ENCODE data around the gene HRH2. TPM values are rescaled to one million over a fixed set of nuclear protein-coding genes. Genes with fewer than 3 reads are reported as not detected.

The HRH2 gene
- total RNA-seq, 1 donor from 2014 or later = 2.9 TPM

DNA sequence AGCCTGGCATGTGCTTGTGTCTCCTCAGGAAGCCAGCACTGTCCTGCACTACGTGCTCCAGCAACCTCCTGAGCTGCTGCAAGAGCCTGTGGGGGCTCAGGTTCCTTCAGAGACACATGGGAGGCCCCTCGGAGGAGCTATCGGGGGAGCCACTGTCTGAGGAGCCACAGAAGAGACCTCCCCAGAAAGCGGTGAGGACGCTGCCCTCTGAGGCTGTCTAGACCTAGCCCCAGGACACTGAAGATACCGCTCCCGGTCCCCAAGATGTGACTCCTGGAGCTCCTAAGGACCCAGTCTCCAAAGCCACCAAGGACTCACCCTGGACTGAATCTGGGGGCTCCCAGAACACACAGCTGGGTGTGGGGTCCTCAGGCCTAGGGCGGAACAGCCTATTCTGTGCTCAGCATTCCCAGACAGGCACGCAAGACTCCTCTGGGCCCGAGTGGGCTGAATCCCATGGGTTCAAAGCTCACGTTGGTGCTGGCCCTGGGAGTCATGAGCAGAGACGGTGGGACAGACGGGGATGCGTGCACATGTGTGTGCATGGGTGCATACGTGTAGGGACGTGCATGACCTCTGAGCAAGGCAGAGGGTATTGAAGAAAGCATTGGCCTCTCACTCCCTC lies 50.0 kb downstream of the HRH2 start:
- Mint-ChIP-seq H3K36me3 (no peaks in the 10 kb centered on the region), H3K4me3 (no peak overlapping the region), H3K27ac (no peak overlapping the region), H3K9me3 (no peaks in the 10 kb centered on the region), H3K4me1 (ENCODE audit: unreplicated experiment) (no peaks in the 10 kb centered on the region), H3K27me3 (peaks cover 7% of the 10 kb centered on the region)
- TF ChIP-seq, protein P1, sequence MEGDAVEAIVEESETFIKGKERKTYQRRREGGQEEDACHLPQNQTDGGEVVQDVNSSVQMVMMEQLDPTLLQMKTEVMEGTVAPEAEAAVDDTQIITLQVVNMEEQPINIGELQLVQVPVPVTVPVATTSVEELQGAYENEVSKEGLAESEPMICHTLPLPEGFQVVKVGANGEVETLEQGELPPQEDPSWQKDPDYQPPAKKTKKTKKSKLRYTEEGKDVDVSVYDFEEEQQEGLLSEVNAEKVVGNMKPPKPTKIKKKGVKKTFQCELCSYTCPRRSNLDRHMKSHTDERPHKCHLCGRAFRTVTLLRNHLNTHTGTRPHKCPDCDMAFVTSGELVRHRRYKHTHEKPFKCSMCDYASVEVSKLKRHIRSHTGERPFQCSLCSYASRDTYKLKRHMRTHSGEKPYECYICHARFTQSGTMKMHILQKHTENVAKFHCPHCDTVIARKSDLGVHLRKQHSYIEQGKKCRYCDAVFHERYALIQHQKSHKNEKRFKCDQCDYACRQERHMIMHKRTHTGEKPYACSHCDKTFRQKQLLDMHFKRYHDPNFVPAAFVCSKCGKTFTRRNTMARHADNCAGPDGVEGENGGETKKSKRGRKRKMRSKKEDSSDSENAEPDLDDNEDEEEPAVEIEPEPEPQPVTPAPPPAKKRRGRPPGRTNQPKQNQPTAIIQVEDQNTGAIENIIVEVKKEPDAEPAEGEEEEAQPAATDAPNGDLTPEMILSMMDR (conservative IDR thresholded peaks at IDR 0.05) = no peak
- no peak for DNase-seq (ENCODE audit: extremely low spot score, unreplicated experiment)

DNA sequence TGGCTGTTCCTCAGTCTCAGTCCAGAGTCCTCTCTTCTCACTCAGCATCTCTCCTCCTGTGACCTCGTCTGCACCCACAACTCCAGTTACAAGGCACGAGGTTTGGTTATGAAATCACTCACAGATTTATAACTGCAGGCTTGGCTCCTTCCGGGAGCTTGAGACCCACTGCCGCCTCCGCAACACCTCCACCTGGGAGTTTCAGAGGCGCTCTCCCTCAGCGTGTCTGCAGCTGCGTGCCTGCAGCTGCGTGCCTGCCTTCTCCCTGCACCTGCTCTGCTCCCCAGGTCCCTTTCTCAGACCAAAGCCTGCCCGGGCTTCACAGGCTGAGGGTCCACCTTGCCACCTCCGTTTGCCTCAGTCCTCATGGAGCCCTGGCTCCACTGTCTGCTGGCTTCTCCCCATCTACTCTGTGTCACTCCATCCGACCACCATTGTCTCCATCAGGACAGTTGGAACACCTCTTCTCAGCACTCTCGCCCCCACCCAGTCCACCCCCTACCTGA lies 51.5 kb downstream of the HRH2 start:
- no peak for DNase-seq (ENCODE audit: extremely low spot score, unreplicated experiment)
- no peaks in the 10 kb centered on the region for H3K36me3 Mint-ChIP-seq

DNA sequence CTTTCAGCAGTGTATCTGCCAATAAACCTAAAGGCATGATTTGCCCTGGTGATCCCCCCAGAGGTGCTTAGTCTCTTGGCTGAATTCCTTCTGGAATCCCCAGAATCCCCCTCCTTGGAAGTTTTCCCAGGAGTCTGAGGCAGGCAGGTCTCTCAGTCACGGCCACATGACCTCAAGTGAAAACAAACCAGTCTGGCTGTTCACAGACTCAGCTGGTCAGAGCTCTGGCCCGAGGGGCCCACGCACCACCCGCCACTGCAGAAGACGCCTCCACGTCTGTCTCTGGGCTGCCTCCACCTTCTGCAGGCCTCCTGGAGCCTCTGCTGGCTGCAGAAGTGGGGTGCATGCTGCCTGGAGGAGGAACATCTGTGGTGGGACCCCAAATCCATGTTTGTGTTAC lies 52.5 kb downstream of the HRH2 start:
- TF ChIP-seq, protein P1 (conservative IDR thresholded peaks at IDR 0.05) = no peak
- Mint-ChIP-seq H3K4me1 (ENCODE audit: unreplicated experiment) (no peaks in the 10 kb centered on the region), H3K27ac (no peak overlapping the region), H3K36me3 (no peaks in the 10 kb centered on the region), H3K9me3 (no peaks in the 10 kb centered on the region), H3K27me3 (peaks cover 4% of the 10 kb centered on the region), H3K4me3 (no peak overlapping the region)
- no peak for DNase-seq (ENCODE audit: extremely low spot score, unreplicated experiment)

More for the DNA sequence above, 51.5 kb downstream of the HRH2 start:
- H3K27me3 Mint-ChIP-seq = peaks cover 7% of the 10 kb centered on the region
- no peak overlapping the region for H3K27ac Mint-ChIP-seq
- TF ChIP-seq, protein P1 (conservative IDR thresholded peaks at IDR 0.05) = no peak
- no peaks in the 10 kb centered on the region for H3K9me3 Mint-ChIP-seq
- no peaks in the 10 kb centered on the region for H3K4me1 Mint-ChIP-seq (ENCODE audit: unreplicated experiment)
- H3K4me3 Mint-ChIP-seq = no peak overlapping the region

DNA sequence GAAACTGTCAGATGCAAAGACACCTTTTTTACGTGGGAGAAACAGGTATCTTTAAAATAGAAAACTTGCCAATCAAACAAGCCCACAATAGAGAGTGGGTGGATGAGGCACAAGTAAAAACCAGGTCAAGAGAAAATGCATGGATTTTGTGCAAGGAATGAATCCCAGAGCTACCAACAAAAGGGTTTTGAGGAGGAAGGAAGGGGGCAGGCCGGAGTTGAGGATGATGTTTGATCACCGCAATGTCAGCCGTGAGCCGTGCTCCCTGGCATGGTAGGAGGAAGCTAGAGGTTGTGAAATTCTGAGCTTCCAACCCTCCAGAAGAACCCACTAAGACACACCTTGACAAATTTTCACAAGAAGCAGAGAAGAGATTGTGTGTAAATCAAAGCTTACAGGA lies 53.2 kb downstream of the HRH2 start:
- Mint-ChIP-seq H3K4me1 (ENCODE audit: unreplicated experiment) (no peaks in the 10 kb centered on the region), H3K4me3 (no peak overlapping the region), H3K36me3 (no peaks in the 10 kb centered on the region), H3K27ac (no peak overlapping the region), H3K27me3 (peaks cover 4% of the 10 kb centered on the region), H3K9me3 (peaks cover 3% of the 10 kb centered on the region)
- TF ChIP-seq, protein P1 (conservative IDR thresholded peaks at IDR 0.05) = no peak
- DNase-seq (ENCODE audit: extremely low spot score, unreplicated experiment) = no peak

DNA sequence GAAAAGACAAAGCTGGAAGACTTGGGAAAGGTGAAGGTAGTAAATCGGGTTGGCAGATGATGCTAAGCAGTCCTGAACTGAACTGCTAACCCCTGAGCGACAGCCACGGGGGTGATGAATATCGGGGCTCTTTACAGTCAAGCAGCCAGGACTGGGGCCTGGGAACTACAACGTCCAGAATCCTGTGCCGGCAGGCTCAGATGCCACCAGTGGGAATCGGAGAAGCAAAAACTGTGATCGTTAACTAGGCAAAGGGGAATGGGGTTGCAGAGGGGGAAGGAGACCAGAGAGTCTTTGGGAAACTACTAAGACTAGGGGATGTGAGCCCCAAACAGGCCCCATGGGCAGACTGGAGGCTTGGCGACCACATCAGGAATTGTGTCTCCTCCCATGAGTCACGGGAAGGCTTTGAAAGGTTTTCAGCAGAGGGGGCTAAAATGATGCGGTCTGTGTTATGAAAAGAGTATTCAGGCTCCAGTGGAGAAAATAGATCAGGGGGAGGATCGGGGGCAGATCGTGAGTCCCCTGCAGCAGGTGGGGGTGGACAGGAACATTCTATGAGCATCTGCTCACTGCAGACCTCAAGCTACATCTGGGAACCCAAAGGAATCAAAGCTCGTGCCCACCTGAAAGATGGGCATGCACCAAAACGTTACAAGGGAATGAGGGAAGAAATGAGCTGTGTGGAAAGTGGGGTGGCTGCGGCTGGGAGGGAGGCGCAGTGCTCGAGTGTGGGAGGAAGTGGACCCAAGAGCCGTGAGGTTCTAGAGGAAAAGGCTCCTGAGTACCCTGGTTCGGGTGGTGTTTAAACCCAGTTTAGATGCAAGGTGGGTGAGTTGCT lies 53.8 kb downstream of the HRH2 start:
- peaks cover 4% of the 10 kb centered on the region for H3K27me3 Mint-ChIP-seq
- no peak overlapping the region for H3K27ac Mint-ChIP-seq
- H3K9me3 Mint-ChIP-seq = peaks cover 7% of the 10 kb centered on the region
- no peak for DNase-seq (ENCODE audit: extremely low spot score, unreplicated experiment)
- H3K4me3 Mint-ChIP-seq = no peak overlapping the region
- TF ChIP-seq, protein P1 (conservative IDR thresholded peaks at IDR 0.05) = no peak
- H3K36me3 Mint-ChIP-seq = peaks cover 3% of the 10 kb centered on the region
- H3K4me1 Mint-ChIP-seq (ENCODE audit: unreplicated experiment) = no peaks in the 10 kb centered on the region
